ENCODE data around the gene TPK1.

Gene TPK1

DNA sequence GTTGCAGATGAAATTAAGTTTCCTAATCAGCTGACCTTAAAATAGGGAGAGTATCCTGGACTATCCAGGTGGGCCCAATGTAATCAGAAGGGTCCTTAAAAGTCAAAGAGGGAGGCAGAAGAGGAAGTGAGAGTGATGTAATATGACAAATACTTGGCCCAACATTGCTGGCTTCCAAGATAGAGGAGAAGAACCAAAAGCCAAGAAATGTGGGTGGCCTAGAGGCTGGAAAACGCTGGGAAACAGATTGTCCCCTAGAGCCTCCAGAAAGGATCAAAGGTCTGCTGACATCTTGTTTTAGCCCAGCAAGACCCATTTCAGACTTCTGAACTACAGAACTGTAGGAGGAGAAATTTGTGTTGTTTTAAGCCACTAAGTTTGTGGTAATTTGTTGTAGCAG, 352.7 kb downstream of the TPK1 start:
- Histone ChIP-seq H3K36me3 (no peaks in the 10 kb centered on the region), H3K4me3 (ENCODE audit: low read depth, low read length) (no peak overlapping the region), H3K27me3 (no peaks in the 10 kb centered on the region), H3K4me1 (no peaks in the 10 kb centered on the region), H3K9me3 (no peaks in the 10 kb centered on the region)
- TF ChIP-seq, protein P1, sequence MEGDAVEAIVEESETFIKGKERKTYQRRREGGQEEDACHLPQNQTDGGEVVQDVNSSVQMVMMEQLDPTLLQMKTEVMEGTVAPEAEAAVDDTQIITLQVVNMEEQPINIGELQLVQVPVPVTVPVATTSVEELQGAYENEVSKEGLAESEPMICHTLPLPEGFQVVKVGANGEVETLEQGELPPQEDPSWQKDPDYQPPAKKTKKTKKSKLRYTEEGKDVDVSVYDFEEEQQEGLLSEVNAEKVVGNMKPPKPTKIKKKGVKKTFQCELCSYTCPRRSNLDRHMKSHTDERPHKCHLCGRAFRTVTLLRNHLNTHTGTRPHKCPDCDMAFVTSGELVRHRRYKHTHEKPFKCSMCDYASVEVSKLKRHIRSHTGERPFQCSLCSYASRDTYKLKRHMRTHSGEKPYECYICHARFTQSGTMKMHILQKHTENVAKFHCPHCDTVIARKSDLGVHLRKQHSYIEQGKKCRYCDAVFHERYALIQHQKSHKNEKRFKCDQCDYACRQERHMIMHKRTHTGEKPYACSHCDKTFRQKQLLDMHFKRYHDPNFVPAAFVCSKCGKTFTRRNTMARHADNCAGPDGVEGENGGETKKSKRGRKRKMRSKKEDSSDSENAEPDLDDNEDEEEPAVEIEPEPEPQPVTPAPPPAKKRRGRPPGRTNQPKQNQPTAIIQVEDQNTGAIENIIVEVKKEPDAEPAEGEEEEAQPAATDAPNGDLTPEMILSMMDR (IDR thresholded peaks at IDR 0.05; ENCODE audit: low read depth, low read length), result no peak
- no peak for DNase-seq

- Histone ChIP-seq H3K4me1 (no peaks in the 10 kb centered on the region), H3K27me3 (no peaks in the 10 kb centered on the region), H3K36me3 (no peaks in the 10 kb centered on the region), H3K9me3 (no peaks in the 10 kb centered on the region), H3K4me3 (ENCODE audit: low read depth, low read length) (no peak overlapping the region)
- no peak for DNase-seq
- TF ChIP-seq, protein P1 (IDR thresholded peaks at IDR 0.05; ENCODE audit: low read depth, low read length), result no peak
Measured at GRCh38 chr7:144481833-144482232, 354.0 kb downstream of the TPK1 start.

DNA sequence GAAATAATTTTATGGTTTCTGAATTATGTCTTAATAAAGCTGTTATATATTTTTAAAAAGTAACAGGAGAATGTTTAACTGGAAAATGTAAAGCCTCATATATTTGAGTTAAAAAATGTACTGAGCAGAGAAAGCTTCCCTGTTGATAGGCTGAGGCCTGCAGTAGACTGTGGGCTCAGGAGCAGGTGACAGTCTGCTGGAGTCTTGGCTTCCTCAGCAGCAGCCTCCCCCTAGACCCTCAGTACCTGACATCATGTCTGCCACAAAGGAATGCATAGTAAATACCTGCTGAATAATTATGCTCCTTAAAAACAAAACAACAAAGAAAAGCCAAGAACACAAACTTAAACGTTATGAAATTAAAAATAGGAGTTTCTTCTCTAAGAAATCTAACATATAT, 358.5 kb downstream of the TPK1 start:
- H3K27me3 ChIP-seq, result no peaks in the 10 kb centered on the region
- TF ChIP-seq, protein P1 (IDR thresholded peaks at IDR 0.05; ENCODE audit: low read depth, low read length), result no peak
- H3K4me1 ChIP-seq, result no peaks in the 10 kb centered on the region

DNA sequence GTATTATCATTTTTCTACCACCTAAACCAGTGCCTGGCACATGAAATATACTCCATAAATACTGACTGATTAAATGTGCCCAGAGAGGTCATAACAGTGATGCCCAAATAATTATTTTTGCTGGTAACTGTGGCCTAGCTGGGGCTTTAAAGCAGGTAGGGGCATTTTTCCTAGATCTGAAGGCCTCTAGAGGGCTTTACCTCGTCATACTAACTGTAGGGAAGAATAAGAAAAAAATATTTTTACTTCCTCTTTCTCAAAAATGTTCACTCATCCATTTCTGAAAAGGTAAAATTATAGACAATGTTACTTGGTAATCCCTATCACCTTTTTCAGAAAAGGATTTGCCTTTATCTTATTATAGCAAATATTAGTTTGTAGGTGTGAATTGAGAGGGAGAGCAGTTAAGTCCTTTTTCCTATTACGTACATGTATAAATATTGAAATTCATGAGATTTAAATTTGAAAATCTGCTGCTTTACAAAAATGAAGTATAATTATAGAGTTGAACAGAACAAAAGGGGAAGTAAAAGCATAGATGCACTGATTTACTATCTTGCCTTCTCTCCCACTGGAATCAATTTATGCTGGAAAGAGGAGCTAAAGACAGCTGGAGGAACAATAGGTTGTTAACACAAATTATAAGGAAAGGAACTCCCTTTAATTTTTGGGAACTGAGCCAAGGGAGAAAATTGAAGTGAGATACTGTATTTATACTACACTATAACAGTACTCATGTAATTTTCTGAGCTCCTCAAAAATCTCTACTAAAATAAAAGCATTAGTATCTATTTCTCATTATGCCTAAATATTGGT, 360.8 kb downstream of the TPK1 start:
- TF ChIP-seq, protein P1 (IDR thresholded peaks at IDR 0.05; ENCODE audit: low read depth, low read length), result no peak
- DNase-seq, result no peak
- H3K9me3 ChIP-seq, result no peaks in the 10 kb centered on the region

More for the DNA sequence above, 358.5 kb downstream of the TPK1 start:
- no peaks in the 10 kb centered on the region for H3K36me3 ChIP-seq
- H3K9me3 ChIP-seq, result no peaks in the 10 kb centered on the region
- H3K4me3 ChIP-seq (ENCODE audit: low read depth, low read length), result no peak overlapping the region
- no peak for DNase-seq

GRCh38 chr7:144474363-144474762, 361.5 kb downstream of the TPK1 start:
- Histone ChIP-seq H3K36me3 (no peaks in the 10 kb centered on the region), H3K4me3 (ENCODE audit: low read depth, low read length) (no peak overlapping the region), H3K4me1 (no peaks in the 10 kb centered on the region), H3K27me3 (no peaks in the 10 kb centered on the region), H3K9me3 (no peaks in the 10 kb centered on the region)
- no peak for DNase-seq
- TF ChIP-seq, protein P1 (IDR thresholded peaks at IDR 0.05; ENCODE audit: low read depth, low read length), result no peak

More for the DNA sequence above, 360.8 kb downstream of the TPK1 start:
- no peaks in the 10 kb centered on the region for H3K27me3 ChIP-seq
- H3K4me3 ChIP-seq (ENCODE audit: low read depth, low read length), result no peak overlapping the region
- H3K36me3 ChIP-seq, result no peaks in the 10 kb centered on the region
- no peaks in the 10 kb centered on the region for H3K4me1 ChIP-seq

DNA sequence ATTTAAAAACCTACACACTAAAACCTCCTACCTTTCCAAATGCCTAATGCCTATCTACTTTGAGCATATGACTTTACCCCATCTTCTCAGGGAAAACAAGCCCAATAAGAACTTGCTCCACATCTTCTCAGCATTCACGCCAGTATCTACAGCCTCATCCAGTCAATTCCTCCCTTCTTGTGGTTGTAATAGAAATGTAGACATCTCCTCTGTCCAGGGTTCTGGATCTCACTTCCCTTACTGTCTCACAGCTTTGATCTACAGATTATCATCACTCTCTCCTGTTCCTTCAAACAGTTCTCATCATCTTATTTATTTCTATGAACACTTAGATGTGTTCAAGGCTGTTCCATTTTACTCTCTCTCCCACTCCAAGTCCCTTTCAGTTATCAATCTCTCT, 361.9 kb downstream of the TPK1 start:
- no peak for DNase-seq
- Histone ChIP-seq H3K9me3 (no peaks in the 10 kb centered on the region), H3K36me3 (no peaks in the 10 kb centered on the region), H3K4me1 (no peaks in the 10 kb centered on the region), H3K4me3 (ENCODE audit: low read depth, low read length) (no peak overlapping the region), H3K27me3 (no peaks in the 10 kb centered on the region)
- TF ChIP-seq, protein P1 (IDR thresholded peaks at IDR 0.05; ENCODE audit: low read depth, low read length), result no peak
